Activated naive CD4-positive, alpha-beta T cell treated with anti-CD3 and anti-CD28 coated beads, Interleukin-2, amount 50 U/mL, for 72 hours (primary cell): ENCODE results near the gene CLVS2. TPM values are rescaled to one million over a fixed set of nuclear protein-coding genes. Genes with fewer than 3 reads are reported as not detected.

Experiments
- ATAC-seq, 2 donors: fragments of 150-1000 bp; cut with Tn5 transposase; 2 replicates each; pipeline ENCODE4 v1.10.0; 2021; ENCODE audit warnings: mild to moderate bottlenecking in 2 of 2, moderate library complexity in 2 of 2
- DNase-seq, 2 donors: peaks; one replicate each; pipeline ENCODE4 v3.0.0; 2021 to 2022; ENCODE audit warnings: low spot score in 2 of 2
- H3K27ac Mint-ChIP-seq, 2 donors: one replicate each; pipeline ENCODE4 v1.8.0; 2022; ENCODE audit warnings: mild to moderate bottlenecking in 2 of 2, mixed read lengths in 2 of 2
- H3K36me3 Mint-ChIP-seq, 2 donors: one replicate each; pipeline ENCODE4 v1.8.0; 2022; ENCODE audit warnings: mixed read lengths in 2 of 2
- H3K9me3 Mint-ChIP-seq, 2 donors: one replicate each; pipeline ENCODE4 v1.8.0; 2022; ENCODE audit warnings: mixed read lengths in 2 of 2
- total RNA-seq, 2 donors: library from RNA; stranded (reverse); gene quantifications; one replicate each; pipeline ENCODE4 v1.2.3, GENCODE V29; 2022

Gene CLVS2
- not detected for total RNA-seq

- Mint-ChIP-seq H3K27ac (no peak within 1 kb of the TSS), H3K36me3 (peaks cover 11 to 13% of the 10 kb centered on the region in 2 donors), H3K9me3 (peaks cover 0 to 8% of the 10 kb centered on the region in 2 donors)
- DNase-seq (no peak), ATAC-seq (peak in 1 of 2 donors; percentile 41)
Observed at GRCh38 chr6:122995921-122996793, at the start of gene CLVS2. Gene CLVS2 (plus strand): TSS chr6:122996235. CDS start chr6:122997778, 1,543 bp downstream.

GRCh38 chr6:122947355-122947754, 48.7 kb upstream of the CLVS2 start:
- Mint-ChIP-seq H3K9me3 (peaks cover 9 to 13% of the 10 kb centered on the region in 2 donors), H3K27ac (no peak overlapping the region), H3K36me3 (peaks cover 0 to 5% of the 10 kb centered on the region in 2 donors)
- no peak for ATAC-seq
- DNase-seq: no peak

GRCh38 chr6:122953766-122954165, 42.3 kb upstream of the CLVS2 start:
- peaks cover 27 to 33% of the 10 kb centered on the region in 2 donors for H3K9me3 Mint-ChIP-seq
- peaks cover 0 to 15% of the 10 kb centered on the region in 2 donors for H3K36me3 Mint-ChIP-seq
- no peak for DNase-seq
- no peak for ATAC-seq
- H3K27ac Mint-ChIP-seq: no peak overlapping the region

GRCh38 chr6:122956376-122956775, 39.7 kb upstream of the CLVS2 start:
- Mint-ChIP-seq H3K9me3 (peaks cover 39 to 42% of the 10 kb centered on the region in 2 donors), H3K36me3 (peaks cover 0 to 15% of the 10 kb centered on the region in 2 donors), H3K27ac (no peak overlapping the region)
- no peak for DNase-seq
- ATAC-seq: no peak

- DNase-seq: no peak
- H3K27ac Mint-ChIP-seq: no peak overlapping the region
- H3K9me3 Mint-ChIP-seq: peaks cover 23 to 39% of the 10 kb centered on the region in 2 donors
- peaks cover 0 to under 1% of the 10 kb centered on the region in 2 donors for H3K36me3 Mint-ChIP-seq
- ATAC-seq: no peak
Observed at GRCh38 chr6:122962000-122962624, 33.9 kb upstream of the CLVS2 start.

- no peaks in the 10 kb centered on the region for H3K36me3 Mint-ChIP-seq
- no peak for DNase-seq
- no peak for ATAC-seq
- H3K27ac Mint-ChIP-seq: no peak overlapping the region
- no peaks in the 10 kb centered on the region for H3K9me3 Mint-ChIP-seq
Observed at GRCh38 chr6:122969999-122970533, 26.0 kb upstream of the CLVS2 start.

- DNase-seq (no peak), ATAC-seq (no peak)
- no peak overlapping the region for H3K27ac Mint-ChIP-seq
- H3K36me3 Mint-ChIP-seq: no peaks in the 10 kb centered on the region
- peaks cover 0 to 7% of the 10 kb centered on the region in 2 donors for H3K9me3 Mint-ChIP-seq
Observed at GRCh38 chr6:122977180-122977579, 18.9 kb upstream of the CLVS2 start.

GRCh38 chr6:122984393-122984792, 11.6 kb upstream of the CLVS2 start:
- H3K36me3 Mint-ChIP-seq: peaks cover 0 to 5% of the 10 kb centered on the region in 2 donors
- no peak for ATAC-seq

GRCh38 chr6:122994256-122994655, 1.8 kb upstream of the CLVS2 start:
- no peak for DNase-seq
- no peak overlapping the region for H3K27ac Mint-ChIP-seq
- peaks cover under 1 to 8% of the 10 kb centered on the region in 2 donors for H3K9me3 Mint-ChIP-seq
- peaks cover 11 to 13% of the 10 kb centered on the region in 2 donors for H3K36me3 Mint-ChIP-seq
- ATAC-seq: no peak

More at GRCh38 chr6:122984393-122984792, 11.6 kb upstream of the CLVS2 start:
- peaks cover 12 to 20% of the 10 kb centered on the region in 2 donors for H3K9me3 Mint-ChIP-seq
- no peak overlapping the region for H3K27ac Mint-ChIP-seq
- no peak for DNase-seq

- no peak for ATAC-seq
Observed at GRCh38 chr6:122996794-122997505, 915 bp downstream of the CLVS2 start.

GRCh38 chr6:122997541-122998150, 1.6 kb downstream of the CLVS2 start:
- H3K9me3 Mint-ChIP-seq: peaks cover 0 to 4% of the 10 kb centered on the region in 2 donors
- H3K27ac Mint-ChIP-seq: no peak overlapping the region
- DNase-seq (no peak), ATAC-seq (no peak)
- peaks cover 11 to 13% of the 10 kb centered on the region in 2 donors for H3K36me3 Mint-ChIP-seq

More at GRCh38 chr6:122996794-122997505, 915 bp downstream of the CLVS2 start:
- DNase-seq: no peak
- peaks cover 11 to 13% of the 10 kb centered on the region in 2 donors for H3K36me3 Mint-ChIP-seq
- H3K9me3 Mint-ChIP-seq: peaks cover 0 to 4% of the 10 kb centered on the region in 2 donors
- H3K27ac Mint-ChIP-seq: no peak overlapping the region

- H3K9me3 Mint-ChIP-seq: peaks cover 0 to 4% of the 10 kb centered on the region in 2 donors
- peaks cover 11 to 13% of the 10 kb centered on the region in 2 donors for H3K36me3 Mint-ChIP-seq
Observed at GRCh38 chr6:122998403-122998975, 2.5 kb downstream of the CLVS2 start.

GRCh38 chr6:123000244-123000770, 4.3 kb downstream of the CLVS2 start:
- H3K9me3 Mint-ChIP-seq: peaks cover 1 to 4% of the 10 kb centered on the region in 2 donors
- H3K36me3 Mint-ChIP-seq: peaks cover 11% of the 10 kb centered on the region in 2 donors
- ATAC-seq (no peak), DNase-seq (no peak)
- H3K27ac Mint-ChIP-seq: no peak overlapping the region

More at GRCh38 chr6:122998403-122998975, 2.5 kb downstream of the CLVS2 start:
- DNase-seq (no peak), ATAC-seq (no peak)
- H3K27ac Mint-ChIP-seq: no peak overlapping the region

GRCh38 chr6:123001540-123001939, 5.5 kb downstream of the CLVS2 start:
- ATAC-seq (no peak), DNase-seq (no peak)
- Mint-ChIP-seq H3K36me3 (peaks cover 5% of the 10 kb centered on the region in 2 donors), H3K9me3 (peaks cover 4 to 11% of the 10 kb centered on the region in 2 donors), H3K27ac (no peak overlapping the region)

- no peaks in the 10 kb centered on the region for H3K36me3 Mint-ChIP-seq
- H3K9me3 Mint-ChIP-seq: peaks cover 0 to 11% of the 10 kb centered on the region in 2 donors
- no peak for DNase-seq
- no peak overlapping the region for H3K27ac Mint-ChIP-seq
- ATAC-seq: no peak
Observed at GRCh38 chr6:123007885-123008284, 11.8 kb downstream of the CLVS2 start.
